OCI-LY1 (cell line): ENCODE data around the gene EYA2.

Source experiments
- EZH2 ChIP-seq: fragments of 200-600 bp; sonication (generic), shearing (Covaris generic); IDR thresholded peaks from 2 replicates; pipeline ENCODE4 v1.8.0; 2017; ENCODE audit warnings: borderline replicate concordance, mixed run types, mild to moderate bottlenecking, antibody characterized with exemption, low read length, moderate library complexity, mixed read lengths
- TF ChIP-seq, protein P1 (sequence below): fragments of 200-600 bp; sonication (generic), shearing (Covaris generic); IDR thresholded peaks from 2 replicates; pipeline ENCODE4 v1.5.1; 2017; ENCODE audit warnings: mild to moderate bottlenecking, antibody characterized with exemption, low read length, moderate library complexity, mixed read lengths

DNA sequence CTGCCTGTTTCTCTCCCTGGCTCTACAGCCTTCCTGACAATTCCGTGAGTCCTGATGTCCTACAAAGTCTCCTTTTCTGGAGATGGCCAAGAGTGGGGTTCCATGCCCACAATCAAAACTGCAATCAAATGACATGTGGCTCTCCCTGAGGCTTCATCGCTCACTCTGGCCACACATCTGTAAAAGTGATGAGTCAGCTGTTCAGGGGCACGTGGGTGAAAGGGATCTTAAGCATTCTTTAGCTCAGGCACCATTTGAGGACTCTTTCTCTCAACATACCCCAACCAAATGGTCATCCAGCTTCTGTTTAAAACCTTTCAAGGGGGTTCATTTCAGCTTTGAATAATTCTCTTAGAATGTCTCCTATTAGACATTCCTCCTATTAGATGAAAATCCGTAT is 42.3 kb upstream of the EYA2 start:
- TF ChIP-seq, protein P1, sequence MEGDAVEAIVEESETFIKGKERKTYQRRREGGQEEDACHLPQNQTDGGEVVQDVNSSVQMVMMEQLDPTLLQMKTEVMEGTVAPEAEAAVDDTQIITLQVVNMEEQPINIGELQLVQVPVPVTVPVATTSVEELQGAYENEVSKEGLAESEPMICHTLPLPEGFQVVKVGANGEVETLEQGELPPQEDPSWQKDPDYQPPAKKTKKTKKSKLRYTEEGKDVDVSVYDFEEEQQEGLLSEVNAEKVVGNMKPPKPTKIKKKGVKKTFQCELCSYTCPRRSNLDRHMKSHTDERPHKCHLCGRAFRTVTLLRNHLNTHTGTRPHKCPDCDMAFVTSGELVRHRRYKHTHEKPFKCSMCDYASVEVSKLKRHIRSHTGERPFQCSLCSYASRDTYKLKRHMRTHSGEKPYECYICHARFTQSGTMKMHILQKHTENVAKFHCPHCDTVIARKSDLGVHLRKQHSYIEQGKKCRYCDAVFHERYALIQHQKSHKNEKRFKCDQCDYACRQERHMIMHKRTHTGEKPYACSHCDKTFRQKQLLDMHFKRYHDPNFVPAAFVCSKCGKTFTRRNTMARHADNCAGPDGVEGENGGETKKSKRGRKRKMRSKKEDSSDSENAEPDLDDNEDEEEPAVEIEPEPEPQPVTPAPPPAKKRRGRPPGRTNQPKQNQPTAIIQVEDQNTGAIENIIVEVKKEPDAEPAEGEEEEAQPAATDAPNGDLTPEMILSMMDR: no peak
- no peak for TF ChIP-seq EZH2
